B cell (primary cell): ENCODE measurements around the gene RIMBP2. TPM values are rescaled to one million over a fixed set of nuclear protein-coding genes. Genes with fewer than 3 reads are reported as not detected.

ENCODE experiments used
- ATAC-seq: fragments of 200-7000 bp; cut with Tn5 transposase; one replicate; pipeline ENCODE4 v1.10.0; 2021; ENCODE audit warnings: low read depth, mild to moderate bottlenecking, moderate number of reproducible peaks, moderate library complexity
- CTCF ChIA-PET: fragments of 350-600 bp; sonication (Branson Sonifier 250); formaldehyde crosslinking; loops from one replicate; lab custom pipeline; 2021; ENCODE audit warnings: antibody characterized with exemption, inconsistent platforms; lab: Charles Lee
- POLR2A ChIA-PET: fragments of 350-600 bp; sonication (Branson Sonifier 250); formaldehyde crosslinking; loops from one replicate; lab custom pipeline; 2021; ENCODE audit warnings: antibody characterized with exemption; lab: Charles Lee
- DNase-seq: peaks from one replicate; pipeline ENCODE4 v3.0.0; 2013
- H2AFZ ChIP-seq: 2 replicates; pipeline ENCODE4 v1.6.1; 2012; ENCODE audit warnings: mild to moderate bottlenecking, low read depth, low read length; ENCODE audit not compliant: insufficient read depth, poor library complexity, severe bottlenecking
- H3K27ac ChIP-seq, 2 donors: 1 replicate in 1 of 2; 2 replicates in 1 of 2; pipeline ENCODE4 v1.5.1; 2012 to 2013; ENCODE audit warnings: low read length in 2 of 2, mild to moderate bottlenecking in 2 of 2, moderate library complexity in 1 of 2
- H3K27me3 ChIP-seq, 4 experiments: fragments of 200-600 bp in 1 of 4; sonication (generic) in 1 of 4; replicated peaks in 1 of 4; 1 replicate in 2 of 4; 2 replicates in 2 of 4; pipeline versions ENCODE4 v1.6.1 to v1.7.0; 2013 to 2016; ENCODE audit warnings: low read length in 3 of 4, mild to moderate bottlenecking in 2 of 4, mixed read lengths in 1 of 4, moderate library complexity in 1 of 4; ENCODE audit not compliant: insufficient read depth in 4 of 4, control insufficient read depth in 3 of 4; ENCODE audit errors: control extremely low read depth in 1 of 4
- H3K36me3 ChIP-seq, 2 experiments: replicated peaks in 1 of 2; 1 replicate in 1 of 2; 2 replicates in 1 of 2; pipeline versions ENCODE4 v1.6.1 to v1.7.1; 2013; ENCODE audit warnings: low read length in 1 of 2; ENCODE audit not compliant: insufficient read depth in 2 of 2, control insufficient read depth in 1 of 2; ENCODE audit errors: control extremely low read depth in 1 of 2, extremely low read depth in 1 of 2
- H3K4me1 ChIP-seq, 2 donors: fragments of 200-600 bp in 1 of 2; sonication (generic) in 1 of 2; 1 replicate in 1 of 2; 2 replicates in 1 of 2; pipeline versions ENCODE4 v1.5.1 to v1.6.1; 2013 to 2017; ENCODE audit warnings: low read length in 2 of 2; ENCODE audit not compliant: control insufficient read depth in 2 of 2, insufficient read depth in 2 of 2
- H3K4me2 ChIP-seq: replicated peaks from 2 replicates; pipeline ENCODE3; 2012; ENCODE audit warnings: mild to moderate bottlenecking, low read depth, low read length; ENCODE audit not compliant: poor library complexity, severe bottlenecking
- H3K4me3 ChIP-seq, 5 experiments: fragments of 200-600 bp in 1 of 5; sonication (generic) in 1 of 5; 1 replicate in 3 of 5; 2 replicates in 2 of 5; pipeline versions ENCODE4 v1.5.1 to v1.7.0; 2011 to 2016; ENCODE audit warnings: low read length in 4 of 5, mild to moderate bottlenecking in 4 of 5, low read depth in 2 of 5, control low read depth in 1 of 5, moderate library complexity in 1 of 5; ENCODE audit not compliant: insufficient read depth in 1 of 5; ENCODE audit errors: control extremely low read depth in 1 of 5, extremely low read depth in 1 of 5
- H3K79me2 ChIP-seq: fragments of 200-600 bp; sonication (generic); one replicate; pipeline ENCODE4 v1.6.0; 2016; ENCODE audit warnings: low read length; ENCODE audit not compliant: control insufficient read depth, insufficient read depth
- H3K9ac ChIP-seq: fragments of 200-600 bp; sonication (generic); 2 replicates; pipeline ENCODE4 v1.6.1; 2017; ENCODE audit warnings: mild to moderate bottlenecking, low read length, moderate library complexity
- H3K9me3 ChIP-seq, 3 donors: one replicate each; pipeline versions ENCODE4 v1.6.1 to v1.7.1; 2013; ENCODE audit warnings: low read length in 2 of 3; ENCODE audit not compliant: control insufficient read depth in 2 of 3, insufficient read depth in 1 of 3; ENCODE audit errors: control extremely low read depth in 1 of 3
- H4K20me1 ChIP-seq: 2 replicates; pipeline ENCODE4 v1.6.0; 2012; ENCODE audit warnings: mild to moderate bottlenecking, low read length; ENCODE audit not compliant: insufficient read depth, control insufficient read depth, poor library complexity, severe bottlenecking
- H3K27ac Mint-ChIP-seq: one replicate; pipeline ENCODE4 v1.8.0; 2021; ENCODE audit warnings: mixed read lengths
- H3K27me3 Mint-ChIP-seq: one replicate; pipeline ENCODE4 v1.8.0; 2021; ENCODE audit warnings: mixed read lengths
- H3K4me1 Mint-ChIP-seq: one replicate; pipeline ENCODE4 v1.8.0; 2021; ENCODE audit warnings: mixed read lengths
- H3K4me3 Mint-ChIP-seq: one replicate; pipeline ENCODE4 v1.8.0; 2021; ENCODE audit warnings: mixed read lengths
- H3K9me3 Mint-ChIP-seq: one replicate; pipeline ENCODE4 v1.8.0; 2022; ENCODE audit warnings: mixed read lengths; ENCODE audit not compliant: insufficient read depth
- CTCF ChIP-seq: fragments of 200-600 bp; IDR thresholded peaks from one replicate; pipeline ENCODE4 v1.8.0; 2022; ENCODE audit warnings: antibody characterized with exemption, mild to moderate bottlenecking
- EZH2 ChIP-seq: IDR thresholded peaks from 2 replicates; pipeline ENCODE4 v1.6.1; 2012; ENCODE audit warnings: borderline replicate concordance, low read depth, mild to moderate bottlenecking, moderate library complexity, low read length; ENCODE audit not compliant: insufficient read depth, poor library complexity, severe bottlenecking
- WGBS: methylation state at CpG from one replicate; pipeline ENCODE4 v1.1.5; 2013; ENCODE audit warnings: missing lambda C conversion rate; ENCODE audit not compliant: insufficient coverage; 5-methylcytosine and 5-hydroxymethylcytosine counted together
- intact Hi-C: fragments of 100-400 bp; cut with micrococcal nuclease; formaldehyde crosslinking; loops from one replicate; pipeline ENCODE4 v1.10.0; 2022
- polyA plus RNA-seq: library from polyadenylated mRNA; depleted of rRNA; stranded (reverse); fragments of >200 nt; gene quantifications from 2 replicates; pipeline ENCODE4 v1.2.3, GENCODE V29; 2012
- total RNA-seq, 2 donors: library from RNA; stranded (reverse); fragments of 120-200 nt in 1 of 2; gene quantifications; 1 replicate in 1 of 2; 2 replicates in 1 of 2; pipeline versions ENCODE4 v1.2.3 to v1.2.4, GENCODE V29; 2013 to 2022

RIMBP2 gene
- total and polyA plus RNA-seq, 2 donors (not counting 1 experiment from before 2014, with no cell fraction given) = not detected

- ChIA-PET CTCF (no interaction called here), POLR2A (no interaction called here)
- Mint-ChIP-seq H3K4me1 (no peaks in the 10 kb centered on the region), H3K27ac (no peak overlapping the region), H3K9me3 (no peaks in the 10 kb centered on the region), H3K27me3 (peaks cover 7% of the 10 kb centered on the region), H3K4me3 (no peak overlapping the region)
- intact Hi-C loops = no loop called here
- no peaks in the 10 kb centered on the region for H4K20me1 ChIP-seq
- no peaks in the 10 kb centered on the region for H3K4me1 ChIP-seq
- no peak overlapping the region for H3K27ac ChIP-seq
- no peak for ATAC-seq
- H3K79me2 ChIP-seq = no peaks in the 10 kb centered on the region
- peaks cover 0 to 3% (median 0%) of the 10 kb centered on the region in 3 donors for H3K9me3 ChIP-seq
- no peak overlapping the region for H3K9ac ChIP-seq
- H3K4me2 ChIP-seq = no peak overlapping the region
- H3K36me3 ChIP-seq = no peaks in the 10 kb centered on the region
- no peak overlapping the region for H2AFZ ChIP-seq
- TF ChIP-seq CTCF = no peak
- no peak for TF ChIP-seq EZH2
- no peak for DNase-seq
- no peaks in the 10 kb centered on the region for H3K27me3 ChIP-seq
- whole genome bisulfite sequencing = 78% methylated on average over 8 of the region's 14 CpGs
- H3K4me3 ChIP-seq = no peak overlapping the region
These were observed 15.4 kb downstream of the RIMBP2 start for GRCh38 chr12:130700492-130701401.

DNA sequence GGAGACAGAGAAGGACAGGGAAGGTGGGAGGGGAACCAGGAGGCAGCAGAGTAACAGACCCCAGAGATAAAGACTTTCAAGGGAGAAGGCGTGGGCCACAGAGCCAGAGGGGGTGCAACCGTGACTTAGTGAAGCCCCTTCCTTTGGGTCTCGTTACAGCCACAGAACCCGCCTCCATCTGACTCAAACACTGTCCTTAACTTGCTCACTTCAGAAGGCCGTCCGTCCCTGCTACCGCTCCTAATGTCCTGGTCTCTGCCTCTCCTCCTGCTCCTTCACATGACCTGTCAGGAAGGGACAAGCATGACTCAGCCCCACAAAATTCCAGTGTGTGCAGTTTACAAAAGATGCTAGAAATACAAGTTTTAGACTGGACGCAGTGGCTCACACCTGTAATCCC, 18.0 kb downstream of the RIMBP2 start:
- Histone ChIP-seq H3K9me3 (peaks cover 0 to 3% (median 0%) of the 10 kb centered on the region in 3 donors), H3K79me2 (no peaks in the 10 kb centered on the region), H4K20me1 (no peaks in the 10 kb centered on the region), H3K9ac (no peak overlapping the region), H3K4me1 (no peaks in the 10 kb centered on the region), H3K27ac (no peak overlapping the region), H2AFZ (no peak overlapping the region), H3K36me3 (no peaks in the 10 kb centered on the region), H3K4me2 (no peak overlapping the region), H3K27me3 (peaks cover 0 to 2% (median 0%) of the 10 kb centered on the region in 4 experiments), H3K4me3 (no peak overlapping the region)
- ATAC-seq (no peak), DNase-seq (no peak)
- ChIA-PET POLR2A (no interaction called here), CTCF (no interaction called here)
- Mint-ChIP-seq H3K4me1 (no peaks in the 10 kb centered on the region), H3K27ac (no peak overlapping the region), H3K4me3 (no peak overlapping the region), H3K27me3 (peaks cover 24% of the 10 kb centered on the region), H3K9me3 (no peaks in the 10 kb centered on the region)
- intact Hi-C loops = no loop called here
- TF ChIP-seq CTCF (no peak), EZH2 (no peak)
- WGBS = 86% methylated on average over 5 of the region's 8 CpGs
